IMR-90 (cell line): Measurements from ENCODE around the gene HOGA1. TPM values are rescaled to one million over a fixed set of nuclear protein-coding genes. Genes with fewer than 3 reads are reported as not detected.
"Not testable (repeated sequence)": the region's sequence is repeated elsewhere in the genome, so short reads cannot be mapped to it uniquely, and the experiment has no call there.

Source experiments
- ATAC-seq: fragments of 200-7000 bp; cut with Tn5 transposase; 2 replicates; pipeline ENCODE4 v1.9.1; 2020; ENCODE audit warnings: low read depth, mild to moderate bottlenecking, moderate library complexity
- BruUV-seq: library from RNA; stranded (reverse); fragments of 400-500 nt; replicated peaks from 2 replicates; lab custom pipeline; 2021; lab: Mats Ljungman, UMichigan
- CTCF ChIA-PET: fragments of 300-600 bp; formaldehyde crosslinking; extraction: SDS; loops from one replicate; lab custom pipeline; 2021; ENCODE audit warnings: antibody characterized with exemption; lab: Yijun Ruan, JAX
- POLR2A ChIA-PET: fragments of 300-600 bp; sonication (Branson Sonifier 250); formaldehyde crosslinking; loops from one replicate; lab custom pipeline; 2022; ENCODE audit warnings: antibody characterized with exemption; ENCODE audit not compliant: unreplicated experiment; lab: Charles Lee
- DNase-seq: peaks from one replicate; pipeline ENCODE4 v3.0.0; 2013
- H2AFZ ChIP-seq: replicated peaks from 2 replicates; pipeline ENCODE3; 2013; ENCODE audit warnings: low read length, mild to moderate bottlenecking; ENCODE audit not compliant: poor library complexity
- H2AK5ac ChIP-seq: 2 replicates; pipeline ENCODE4 v1.6.1; 2013; ENCODE audit warnings: low read depth, low read length, inconsistent platforms
- H2AK9ac ChIP-seq: replicated peaks from 2 replicates; pipeline ENCODE3; 2013; ENCODE audit warnings: mild to moderate bottlenecking, low read depth, low read length, moderate library complexity; ENCODE audit not compliant: poor library complexity
- H2BK120ac ChIP-seq: 2 replicates; pipeline ENCODE4 v1.6.1; 2013; ENCODE audit warnings: low read depth, low read length, inconsistent platforms
- H2BK15ac ChIP-seq: 3 replicates; pipeline ENCODE4 v1.6.1; 2013; ENCODE audit warnings: low read depth, low read length, inconsistent platforms
- H2BK20ac ChIP-seq: 2 replicates; pipeline ENCODE4 v1.6.1; 2013; ENCODE audit warnings: low read depth, mild to moderate bottlenecking, inconsistent platforms, low read length, moderate library complexity
- H2BK5ac ChIP-seq: 2 replicates; pipeline ENCODE4 v1.6.1; 2013; ENCODE audit warnings: mild to moderate bottlenecking, low read depth, low read length, inconsistent platforms; ENCODE audit not compliant: poor library complexity, severe bottlenecking
- H3K14ac ChIP-seq: replicated peaks from 2 replicates; pipeline ENCODE4 v1.6.1; 2013; ENCODE audit warnings: low read depth, low read length, inconsistent platforms
- H3K18ac ChIP-seq: 2 replicates; pipeline ENCODE4 v1.6.1; 2013; ENCODE audit warnings: low read depth, low read length, control low read depth
- H3K23ac ChIP-seq: 2 replicates; pipeline ENCODE4 v1.6.1; 2013; ENCODE audit warnings: low read depth, low read length, inconsistent platforms
- H3K27ac ChIP-seq: 2 replicates; pipeline ENCODE4 v1.5.1; 2013; ENCODE audit warnings: mild to moderate bottlenecking, control low read depth, low read length; ENCODE audit not compliant: insufficient read depth
- H3K27me3 ChIP-seq: 2 replicates; pipeline ENCODE4 v1.6.1; 2013; ENCODE audit warnings: low read length; ENCODE audit not compliant: control insufficient read depth, insufficient read depth
- H3K36me3 ChIP-seq: 2 replicates; pipeline ENCODE4 v1.6.1; 2013; ENCODE audit warnings: low read length, mixed read lengths; ENCODE audit not compliant: control insufficient read depth, insufficient read depth
- H3K4ac ChIP-seq: 2 replicates; pipeline ENCODE4 v1.6.1; 2013; ENCODE audit warnings: low read depth, low read length, inconsistent platforms
- H3K4me1 ChIP-seq: 2 replicates; pipeline ENCODE4 v1.6.1; 2013; ENCODE audit warnings: low read length, mixed read lengths; ENCODE audit not compliant: control insufficient read depth, insufficient read depth
- H3K4me2 ChIP-seq: 2 replicates; pipeline ENCODE4 v1.6.1; 2013; ENCODE audit warnings: low read depth, mild to moderate bottlenecking, control low read depth, low read length, moderate library complexity
- H3K4me3 ChIP-seq: 2 replicates; pipeline ENCODE4 v1.5.1; 2013; ENCODE audit warnings: low read depth, mild to moderate bottlenecking, control low read depth, low read length, moderate library complexity; ENCODE audit not compliant: insufficient read depth
- H3K56ac ChIP-seq: 2 replicates; pipeline ENCODE4 v1.6.1; 2013; ENCODE audit warnings: low read length, inconsistent platforms; ENCODE audit not compliant: insufficient read depth; ENCODE audit errors: extremely low read depth
- H3K79me1 ChIP-seq, 2 experiments: 2 replicates each; pipeline ENCODE4 v1.6.1; 2013; ENCODE audit warnings: low read length in 2 of 2, inconsistent platforms in 1 of 2, low read depth in 1 of 2
- H3K9ac ChIP-seq: 2 replicates; pipeline ENCODE4 v1.6.1; 2013; ENCODE audit warnings: low read depth, low read length, control low read depth
- H3K9me1 ChIP-seq: 2 replicates; pipeline ENCODE4 v1.6.1; 2013; ENCODE audit warnings: low read length, inconsistent platforms; ENCODE audit not compliant: insufficient read depth
- H3K9me3 ChIP-seq: 2 replicates; pipeline ENCODE4 v1.6.1; 2013; ENCODE audit warnings: low read length; ENCODE audit not compliant: control insufficient read depth, insufficient read depth
- H4K20me1 ChIP-seq: 2 replicates; pipeline ENCODE4 v1.6.1; 2013; ENCODE audit warnings: low read length, inconsistent platforms; ENCODE audit not compliant: insufficient read depth
- H4K5ac ChIP-seq: 2 replicates; pipeline ENCODE4 v1.6.1; 2013; ENCODE audit warnings: mild to moderate bottlenecking, low read depth, low read length, control low read depth
- H4K8ac ChIP-seq, 2 experiments: 2 replicates each; pipeline ENCODE4 v1.6.1; 2013; ENCODE audit warnings: low read depth in 2 of 2, low read length in 2 of 2, control low read depth in 1 of 2, inconsistent platforms in 1 of 2
- H4K91ac ChIP-seq: 2 replicates; pipeline ENCODE4 v1.6.1; 2013; ENCODE audit warnings: low read depth, low read length, inconsistent platforms; ENCODE audit not compliant: insufficient read depth
- CHD1 ChIP-seq: IDR thresholded peaks from 2 replicates; pipeline ENCODE4 v1.6.1; 2012; ENCODE audit warnings: low read depth, low read length, improper control_type of control experiment
- MAFK ChIP-seq: IDR thresholded peaks from 2 replicates; pipeline ENCODE4 v1.6.1; 2012; ENCODE audit warnings: low read depth, low read length, improper control_type of control experiment
- POLR2A ChIP-seq: IDR thresholded peaks from 2 replicates; pipeline ENCODE4 v1.6.1; 2012; ENCODE audit warnings: mild to moderate bottlenecking, low read depth, low read length
- RFX5 ChIP-seq: IDR thresholded peaks from 2 replicates; pipeline ENCODE4 v1.8.0; 2012; ENCODE audit warnings: low read depth, mild to moderate bottlenecking, low read length, moderate library complexity
- WGBS, 2 experiments: methylation state at CpG; one replicate each; pipeline versions ENCODE4 v1.1.5 to v1.1.7; 2013; ENCODE audit warnings: missing lambda C conversion rate in 2 of 2; ENCODE audit not compliant: insufficient read length in 1 of 2; ENCODE audit errors: extremely low coverage in 2 of 2; 5-methylcytosine and 5-hydroxymethylcytosine counted together
- dilution Hi-C: fragments of 300-500 bp; cut with HindIII; formaldehyde crosslinking; loops from one replicate; pipeline ENCODE4 v1.14.3; 2018; ENCODE audit warnings: low sequenced_read_pairs; ENCODE audit not compliant: unreplicated experiment
- in situ Hi-C: fragments of 300-500 bp; cut with MboI; formaldehyde crosslinking; loops from 3 replicates; pipeline ENCODE4 v1.14.3; 2019; ENCODE audit warnings: low sequenced_read_pairs, inconsistent platforms, mixed read lengths
- intact Hi-C: fragments of 100-400 bp; cut with micrococcal nuclease; formaldehyde crosslinking; loops from 2 replicates; pipeline ENCODE4 v1.10.0; 2022
- polyA plus RNA-seq, 3 experiments: library from polyadenylated mRNA; depleted of rRNA; stranded (reverse); fragments of >200 nt; gene quantifications; 2 replicates each; pipeline ENCODE4 v1.2.3, GENCODE V29; 2012; ENCODE audit warnings: low replicate concordance in 1 of 3
- total RNA-seq: library from RNA; depleted of rRNA; stranded (reverse); fragments of >200 nt; gene quantifications from 2 replicates; pipeline ENCODE4 v1.2.3, GENCODE V29; 2012
- TF ChIP-seq, protein P1 (sequence below): fragments of 150-350 bp; IDR thresholded peaks from 2 replicates; pipeline ENCODE4 v1.6.1; 2017; ENCODE audit warnings: mild to moderate bottlenecking, antibody characterized with exemption, low read length, low read depth

HOGA1 gene
- total and polyA plus RNA-seq, 2 of the 4 experiments (the other 2 are of a cell fraction) = 0.36 to 0.41 TPM

- Histone ChIP-seq H2AFZ (no peak overlapping the region), H3K27ac (no peak overlapping the region), H4K5ac (no peak overlapping the region), H4K91ac (no peak overlapping the region), H3K9ac (no peak overlapping the region), H3K4me2 (no peak overlapping the region), H4K20me1 (no peaks in the 10 kb centered on the region), H3K36me3 (no peaks in the 10 kb centered on the region), H4K8ac (no peak overlapping the region), H3K79me1 (peaks cover 3 to 18% of the 10 kb centered on the region in 2 experiments; a peak in 3 of 4 replicates), H2BK20ac (no peak overlapping the region), H3K23ac (no peak overlapping the region), H3K4me1 (peaks cover 9% of the 10 kb centered on the region), H3K9me3 (no peaks in the 10 kb centered on the region), H2BK15ac (no peak overlapping the region), H2AK5ac (no peak overlapping the region), H3K9me1 (peaks cover 7% of the 10 kb centered on the region), H2BK120ac (no peak overlapping the region), H2AK9ac (no peak overlapping the region), H3K4ac (no peak overlapping the region), H2BK5ac (no peak overlapping the region), H3K14ac (no peak overlapping the region), H3K4me3 (no peak overlapping the region), H3K56ac (no peak overlapping the region), H3K27me3 (no peaks in the 10 kb centered on the region), H3K18ac (no peak overlapping the region)
- BruUV-seq = no TSS peak
- no peak for DNase-seq
- ChIA-PET POLR2A (no interaction called here), CTCF (no interaction called here)
- no peak for TF ChIP-seq POLR2A
- TF ChIP-seq, protein P1, sequence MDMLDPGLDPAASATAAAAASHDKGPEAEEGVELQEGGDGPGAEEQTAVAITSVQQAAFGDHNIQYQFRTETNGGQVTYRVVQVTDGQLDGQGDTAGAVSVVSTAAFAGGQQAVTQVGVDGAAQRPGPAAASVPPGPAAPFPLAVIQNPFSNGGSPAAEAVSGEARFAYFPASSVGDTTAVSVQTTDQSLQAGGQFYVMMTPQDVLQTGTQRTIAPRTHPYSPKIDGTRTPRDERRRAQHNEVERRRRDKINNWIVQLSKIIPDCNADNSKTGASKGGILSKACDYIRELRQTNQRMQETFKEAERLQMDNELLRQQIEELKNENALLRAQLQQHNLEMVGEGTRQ = no peak
- TF ChIP-seq RFX5 = no peak
- TF ChIP-seq CHD1 = no peak
- TF ChIP-seq MAFK = no peak
- ATAC-seq = no peak
- dilution Hi-C loops (no loop called here), in situ Hi-C loops (no loop called here), intact Hi-C loops (no loop called here)
- no CpG with 5 or more reads among the region's 1 CpG for WGBS, 2 experiments
These were observed 51.4 kb downstream of the HOGA1 start for GRCh38 chr10:97635577-97635976.

DNA sequence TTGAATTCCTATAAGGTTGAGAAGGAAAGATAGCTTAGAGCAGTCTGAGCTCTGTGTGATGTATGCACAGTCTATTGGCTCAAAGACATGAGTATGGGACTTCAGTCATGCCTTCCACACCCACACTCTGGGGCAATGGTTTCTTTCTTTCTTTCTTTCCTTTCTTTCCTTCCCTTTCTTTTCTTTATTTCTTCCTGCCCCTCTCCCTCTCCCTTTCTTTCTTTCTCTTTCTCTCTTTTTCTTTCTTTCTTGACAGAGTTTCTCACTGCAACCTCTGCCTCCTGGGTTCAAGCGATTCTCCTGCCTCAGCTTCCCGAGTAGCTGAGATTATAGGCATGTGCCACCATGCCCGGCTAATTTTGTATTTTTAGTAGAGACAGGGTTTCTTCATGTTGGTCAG, 54.9 kb downstream of the HOGA1 start:
- H4K5ac ChIP-seq, H3K4me2 ChIP-seq, H3K9ac ChIP-seq, H2AFZ ChIP-seq, H3K9me3 ChIP-seq, H3K4ac ChIP-seq, in situ Hi-C loops, ATAC-seq, H4K20me1 ChIP-seq, H3K23ac ChIP-seq, H3K36me3 ChIP-seq, DNase-seq, BruUV-seq, intact Hi-C loops, dilution Hi-C loops, H3K27me3 ChIP-seq, H2BK15ac ChIP-seq, H2BK5ac ChIP-seq, H2AK5ac ChIP-seq, H4K91ac ChIP-seq, H3K56ac ChIP-seq, H3K27ac ChIP-seq, POLR2A ChIA-PET, H3K4me1 ChIP-seq, H2BK120ac ChIP-seq, H2AK9ac ChIP-seq, H3K9me1 ChIP-seq, H3K4me3 ChIP-seq, H4K8ac ChIP-seq, H3K18ac ChIP-seq, H2BK20ac ChIP-seq, H3K14ac ChIP-seq: not testable (repeated sequence)
- CTCF ChIA-PET = interaction anchor here (0.7 kb wide), 1 partner anchor 51 kb away, joined by 6 read pairs; no protein-coding TSS in a partner anchor
- H3K79me1 ChIP-seq = peaks cover 4 to 25% of the 10 kb centered on the region in 2 experiments; a peak in 3 of 4 replicates
- WGBS, 2 experiments = no CpG with 5 or more reads among the region's 3 CpGs
